GM21447 (cell line): ENCODE measurements around the gene SENP2.
"Not testable (repeated sequence)": the region's sequence is repeated elsewhere in the genome, so short reads cannot be mapped to it uniquely, and the experiment has no call there.

Experiments
- ATAC-seq: cut with Tn5 transposase; IDR thresholded peaks from one replicate; pipeline ENCODE4 v1.9.1; 2021; ENCODE audit not compliant: unreplicated experiment

SENP2 gene

GRCh38 chr3:185647134-185647879 is 61.2 kb downstream of the SENP2 start:
- no peak for ATAC-seq

GRCh38 chr3:185647880-185648210 is 61.8 kb downstream of the SENP2 start:
- no peak for ATAC-seq

DNA sequence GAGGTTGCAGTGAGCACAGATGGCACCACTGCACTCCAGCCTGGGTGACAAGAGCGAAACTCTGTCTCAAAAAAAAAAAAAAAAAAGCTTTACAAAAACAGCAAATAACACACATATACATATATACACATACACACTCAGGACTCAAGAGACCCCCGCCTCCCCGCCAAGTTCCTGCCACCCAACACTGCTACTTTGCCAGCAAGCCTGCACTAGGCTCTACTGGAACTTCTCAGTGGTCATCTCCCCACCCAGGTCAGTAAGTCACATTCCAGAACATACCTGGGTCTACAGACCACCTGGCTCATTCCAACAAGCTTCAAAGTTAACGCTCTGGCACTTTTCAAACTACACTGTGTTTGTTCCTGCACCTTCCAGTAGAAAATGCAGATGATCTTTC is 62.3 kb downstream of the SENP2 start:
- no peak for ATAC-seq

GRCh38 chr3:185649414-185649813 is 63.3 kb downstream of the SENP2 start:
- ATAC-seq: no peak

DNA sequence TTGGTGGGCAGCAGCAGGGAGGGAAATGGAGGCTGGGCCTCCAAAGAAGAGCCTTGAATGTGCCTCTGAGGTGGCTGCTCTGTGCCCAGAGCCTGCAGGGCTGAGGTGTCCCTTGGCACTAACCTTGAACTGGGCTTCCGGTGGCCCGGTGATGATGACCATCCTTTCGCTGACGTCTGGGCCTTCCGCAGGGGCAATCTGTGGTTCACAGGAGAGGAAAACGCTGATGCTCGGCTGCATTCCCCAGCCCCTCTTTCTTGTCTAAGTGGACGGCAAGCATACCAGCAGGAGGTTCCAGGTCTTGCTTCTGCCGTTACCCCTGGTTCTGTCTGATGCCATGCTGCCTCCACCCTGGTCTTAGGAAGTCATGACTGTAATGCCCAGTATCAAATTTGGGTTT is 65.9 kb downstream of the SENP2 start:
- no peak for ATAC-seq

DNA sequence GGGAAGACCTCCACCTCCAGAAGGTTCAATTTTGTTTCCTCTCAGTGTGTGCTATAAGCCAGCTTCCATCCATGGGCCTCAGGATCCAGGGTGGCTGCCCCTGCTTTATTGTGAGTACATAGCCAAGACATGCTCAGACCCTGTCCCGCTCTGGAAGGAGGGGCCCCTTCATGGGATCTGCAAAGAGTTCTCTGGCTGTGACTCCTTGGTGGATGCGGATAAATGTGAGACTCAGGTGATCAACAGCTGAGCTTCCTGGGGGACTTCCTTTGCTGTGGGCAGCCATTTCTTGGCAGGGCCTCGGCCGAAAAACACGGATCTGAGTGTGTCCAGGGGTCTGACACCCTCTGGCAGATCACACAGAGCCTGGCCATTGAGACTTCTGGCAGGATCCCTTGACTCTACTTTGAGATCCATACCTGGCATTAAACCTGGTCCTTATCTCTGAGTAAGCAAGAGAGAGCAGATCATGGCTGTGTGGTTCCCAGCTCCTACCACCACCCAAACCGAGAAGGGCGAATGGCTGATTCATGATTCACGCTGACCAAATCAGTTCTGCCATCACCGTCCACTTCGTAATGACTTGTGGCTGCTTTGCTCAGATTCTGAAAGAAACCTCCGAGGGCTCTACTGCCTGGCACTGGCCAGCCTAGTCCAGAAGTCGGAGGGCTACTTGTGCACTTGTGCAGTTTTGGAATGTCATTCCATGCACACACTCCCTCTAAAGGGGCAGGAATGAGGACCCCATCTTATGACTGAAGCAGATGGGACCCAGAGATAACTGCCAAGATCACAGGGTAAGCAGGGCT is 68.1 kb downstream of the SENP2 start:
- ATAC-seq: no peak

DNA sequence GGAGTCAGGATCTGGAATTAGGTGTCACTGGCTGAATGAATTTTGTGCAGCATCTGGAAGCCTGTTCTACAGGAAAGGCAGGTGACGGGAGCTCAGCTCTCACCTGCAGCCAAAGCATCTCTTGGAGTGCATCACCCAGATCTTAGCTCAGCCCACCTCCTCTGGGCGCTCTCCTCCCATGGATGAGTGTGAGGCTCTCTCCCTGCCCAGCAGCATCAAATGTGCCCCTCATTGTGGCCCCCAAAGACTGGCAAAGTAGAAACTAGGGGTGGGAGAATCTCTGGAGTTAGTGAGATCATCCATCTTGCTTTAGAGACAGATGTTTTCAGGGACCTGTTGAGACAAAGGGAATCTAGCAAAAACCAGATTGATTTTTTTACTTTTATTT is 68.7 kb downstream of the SENP2 start:
- ATAC-seq: no peak

DNA sequence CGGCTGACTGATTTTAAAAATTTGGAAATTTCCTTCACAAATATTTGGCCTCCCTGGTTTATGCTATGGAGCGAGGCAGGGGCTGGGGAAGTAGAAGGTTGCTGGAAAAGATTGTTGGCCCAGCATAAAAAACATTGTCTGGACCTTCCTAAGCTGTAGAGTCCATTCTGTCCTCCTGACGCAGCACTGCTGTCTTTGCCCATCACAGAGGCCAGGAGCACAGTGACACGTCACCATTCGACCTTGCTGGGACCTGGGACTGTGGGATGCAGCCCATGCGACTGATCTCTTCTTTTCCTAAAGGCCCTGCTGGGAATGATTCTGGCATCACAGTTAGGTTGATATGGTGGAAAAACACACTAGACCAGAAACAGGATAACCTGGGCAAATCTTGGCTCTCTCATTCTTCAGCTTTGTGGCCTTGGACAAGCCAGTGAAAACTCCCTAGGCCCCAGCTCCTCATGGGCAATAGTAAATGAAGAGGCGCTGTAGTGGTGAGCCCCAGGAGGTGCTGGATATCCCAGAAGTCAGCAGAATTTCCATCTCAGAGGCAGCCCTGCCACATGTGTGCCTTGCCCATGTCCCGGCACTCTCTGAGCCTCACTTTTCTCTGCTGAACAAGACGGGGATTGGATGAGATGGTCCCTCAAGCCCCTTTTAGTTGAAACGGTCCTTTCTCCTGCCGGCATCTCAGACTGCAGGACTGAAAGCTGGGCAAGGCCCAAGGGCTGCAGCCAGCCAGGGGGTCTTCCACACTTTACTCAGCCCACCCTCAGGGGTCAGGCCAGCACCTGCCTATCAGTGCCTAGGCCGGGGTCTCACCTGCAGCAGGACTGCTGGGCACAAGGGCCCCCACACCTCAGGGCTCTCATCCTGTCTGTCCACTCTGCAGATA is 69.6 kb downstream of the SENP2 start:
- no peak for ATAC-seq

GRCh38 chr3:185656321-185656840 is 70.3 kb downstream of the SENP2 start:
- no peak for ATAC-seq

DNA sequence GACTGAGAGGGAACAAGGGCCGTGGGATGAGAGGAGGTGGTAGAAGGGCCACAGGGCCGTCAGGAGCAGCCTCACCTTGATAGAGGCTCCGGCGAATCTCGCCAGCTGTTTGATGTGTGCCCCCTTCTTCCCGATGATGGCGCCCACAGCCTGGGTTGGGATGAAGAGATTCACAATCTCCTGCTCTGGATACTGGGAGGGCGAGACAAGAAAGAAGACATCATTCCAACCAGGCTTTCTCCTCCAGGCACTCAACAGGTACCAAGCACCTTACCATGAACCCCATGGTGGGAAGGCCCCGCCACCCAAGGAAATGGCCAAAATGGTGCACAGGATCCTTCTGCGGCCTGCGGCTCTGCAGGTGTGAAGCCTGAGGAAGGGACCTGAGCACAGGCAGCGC is 71.1 kb downstream of the SENP2 start:
- no peak for ATAC-seq

DNA sequence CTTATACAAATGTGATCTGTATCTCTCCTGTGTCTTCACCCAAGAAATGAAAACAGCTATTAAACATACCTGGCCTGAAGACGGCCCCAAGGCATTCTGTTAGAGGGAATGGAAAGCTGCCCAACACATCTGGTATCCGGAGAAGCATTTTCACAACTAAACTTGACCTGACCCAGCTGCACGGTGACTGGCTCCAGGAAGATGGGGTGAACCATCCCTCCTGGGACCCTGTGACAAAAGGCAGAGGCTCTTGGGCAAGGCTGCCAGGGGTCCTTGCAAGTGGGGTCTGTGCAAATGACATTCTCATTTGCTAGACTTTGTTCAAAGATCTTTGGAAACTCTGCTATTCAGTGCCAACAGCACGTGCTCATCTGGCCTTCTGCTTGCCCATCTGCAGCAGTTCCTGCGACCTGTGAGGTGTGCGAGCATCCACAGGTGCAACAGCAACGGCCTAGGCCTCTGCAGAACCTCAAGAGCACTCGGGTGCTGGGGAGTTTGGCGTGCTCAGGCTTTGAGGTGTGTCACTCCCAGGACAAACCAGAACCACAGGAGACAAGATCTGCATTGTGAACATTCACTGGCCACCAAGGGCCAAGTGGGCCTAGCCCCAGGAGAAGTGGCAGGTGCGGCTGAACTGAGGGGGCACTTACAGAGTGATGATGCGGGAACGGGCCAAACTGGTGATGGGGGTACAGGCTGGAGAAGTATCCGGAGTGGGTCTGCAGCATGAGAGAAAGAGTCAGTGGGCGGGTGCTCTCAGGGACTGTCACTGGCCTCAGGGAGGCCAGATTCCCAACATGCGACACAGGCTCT is 71.8 kb downstream of the SENP2 start:
- no peak for ATAC-seq

DNA sequence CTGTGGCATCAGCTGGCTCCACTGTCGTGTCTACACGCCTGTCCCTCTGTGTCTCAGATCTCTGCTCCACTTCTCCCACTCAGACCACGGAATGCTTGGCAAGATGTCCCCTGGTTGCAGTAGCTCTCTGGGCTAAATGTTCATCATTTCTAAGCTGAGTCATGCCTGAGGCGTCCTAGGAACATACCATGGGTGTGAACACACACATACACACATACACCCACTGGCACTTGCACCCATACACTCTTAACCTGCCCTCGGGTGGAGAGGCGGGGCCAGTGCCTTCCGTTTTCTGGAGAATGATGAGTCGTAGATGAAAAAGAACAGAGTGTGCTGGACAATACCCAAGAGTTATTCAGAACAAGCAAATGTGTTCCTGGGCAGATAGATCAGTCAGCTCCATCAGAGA is 72.4 kb downstream of the SENP2 start:
- no peak for ATAC-seq

DNA sequence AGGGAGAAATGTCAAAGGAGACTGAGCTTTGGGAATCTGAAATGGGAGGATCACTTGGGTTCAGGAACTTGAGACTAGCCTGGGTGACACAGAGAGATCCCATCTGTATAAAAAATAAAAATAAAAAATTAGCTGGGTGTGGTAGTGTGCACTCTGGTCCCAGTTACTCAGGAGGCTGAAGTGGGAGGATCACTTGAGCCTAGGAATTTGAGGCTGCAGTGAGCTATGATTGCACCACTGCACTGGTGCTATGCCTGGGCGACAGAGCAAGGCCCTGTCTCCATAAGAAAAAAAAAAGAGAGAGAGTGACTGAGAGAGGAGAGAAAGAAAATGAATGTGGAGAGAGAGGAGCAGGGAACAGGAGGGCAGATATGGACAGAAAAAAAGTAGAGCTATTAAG is 72.8 kb downstream of the SENP2 start:
- ATAC-seq: no peak

- ATAC-seq: no peak
Observed at GRCh38 chr3:185659942-185660921, 74.1 kb downstream of the SENP2 start.

GRCh38 chr3:185661296-185661695 is 75.2 kb downstream of the SENP2 start:
- not testable (repeated sequence) for ATAC-seq

DNA sequence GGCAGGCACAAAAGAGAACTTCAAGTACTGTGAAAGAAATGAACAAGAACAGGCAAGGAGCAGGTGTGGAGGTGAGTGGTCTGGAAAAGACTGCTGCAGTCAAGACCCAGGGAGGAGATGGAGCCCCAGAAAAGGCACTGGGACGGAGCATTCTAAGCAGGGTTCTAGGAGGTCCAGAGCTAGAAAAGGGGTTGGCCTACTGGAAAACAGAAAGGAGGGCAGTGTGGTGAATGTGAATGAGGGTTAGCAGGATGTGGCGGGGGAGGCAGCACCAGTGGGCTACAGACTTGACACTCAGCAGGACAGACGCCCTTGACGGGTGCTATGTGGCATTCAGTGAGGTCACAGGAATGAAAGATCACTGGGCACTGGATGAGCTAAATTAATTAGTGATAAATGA is 75.7 kb downstream of the SENP2 start:
- ATAC-seq: no peak

DNA sequence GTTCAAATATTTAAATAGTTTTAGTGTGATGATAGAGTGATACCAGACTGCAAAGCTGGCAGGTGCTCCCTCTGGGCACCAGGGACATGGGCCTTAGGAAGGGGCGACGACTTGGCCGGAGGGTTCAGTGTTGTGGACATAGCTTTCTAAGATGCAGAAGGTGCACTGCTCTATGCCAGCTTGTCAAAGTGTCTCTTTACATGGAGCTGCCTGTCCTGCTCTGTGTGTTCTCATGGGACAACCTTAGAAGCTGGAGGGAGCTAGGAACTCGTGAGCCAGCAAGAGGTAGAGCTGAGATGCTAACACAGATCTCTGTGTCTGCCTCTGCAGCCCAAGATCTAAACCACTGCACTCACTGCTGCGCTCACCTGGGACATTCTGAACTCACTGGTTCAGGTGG is 77.8 kb downstream of the SENP2 start:
- no peak for ATAC-seq

- no peak for ATAC-seq
Observed at GRCh38 chr3:185667574-185667973, 81.5 kb downstream of the SENP2 start.

DNA sequence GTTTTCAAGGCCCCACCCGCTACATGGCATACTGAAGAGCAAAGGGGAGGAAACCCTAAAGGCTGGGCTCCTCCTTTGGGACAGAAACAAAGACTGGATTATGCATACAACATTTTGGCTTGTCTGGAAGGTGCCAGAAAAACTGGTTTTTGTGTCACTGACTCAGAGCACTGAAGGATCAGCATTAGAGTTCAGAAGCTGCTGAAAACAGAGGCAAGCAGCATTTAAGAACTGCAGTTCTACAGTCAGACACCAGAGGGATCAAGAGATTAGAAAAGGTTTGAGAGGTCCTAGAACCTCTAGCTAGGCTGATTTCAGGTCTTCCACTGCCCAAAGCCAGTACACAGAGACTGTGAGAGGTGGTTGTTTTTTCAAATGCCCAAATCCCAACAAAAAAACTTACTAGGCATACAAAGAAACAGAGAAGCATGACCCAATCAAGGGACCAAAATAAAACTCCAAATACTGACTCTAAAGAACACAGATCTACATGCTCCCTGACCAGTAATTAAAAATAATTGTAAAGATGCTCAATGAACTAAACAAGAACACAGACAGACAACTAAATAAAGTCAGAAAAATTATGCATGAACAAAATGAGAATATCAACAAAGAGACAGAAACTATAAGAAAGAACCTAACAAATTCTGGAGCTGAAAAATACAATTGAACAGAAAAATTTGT is 91.2 kb downstream of the SENP2 start:
- no peak for ATAC-seq
